Stimulated activated memory B cell treated with anti-CD40 and anti-IgM and Interleukin-4, amounts not matched to agents 10 μg/mL and 1 μg/mL and 100 μg/mL, for 72 hours (primary cell): ENCODE data around the gene BBX.
"Not testable (repeated sequence)": the region's sequence is repeated elsewhere in the genome, so short reads cannot be mapped to it uniquely, and the experiment has no call there.

Experiments used
- ATAC-seq: fragments of 150-1000 bp; cut with Tn5 transposase; 2 replicates; pipeline ENCODE4 v1.10.0; 2021
- H3K27ac Mint-ChIP-seq: one replicate; pipeline ENCODE4 v1.8.0; 2022; ENCODE audit warnings: mild to moderate bottlenecking, mixed read lengths
- H3K27me3 Mint-ChIP-seq: one replicate; pipeline ENCODE4 v1.8.0; 2022; ENCODE audit warnings: mixed read lengths
- H3K36me3 Mint-ChIP-seq: one replicate; pipeline ENCODE4 v1.8.0; 2022; ENCODE audit warnings: mixed read lengths
- H3K4me1 Mint-ChIP-seq: one replicate; pipeline ENCODE4 v1.8.0; 2022; ENCODE audit warnings: mixed read lengths
- H3K4me3 Mint-ChIP-seq: one replicate; pipeline ENCODE4 v1.8.0; 2022; ENCODE audit warnings: mild to moderate bottlenecking, moderate library complexity, mixed read lengths
- H3K9me3 Mint-ChIP-seq: one replicate; pipeline ENCODE4 v1.8.0; 2022; ENCODE audit warnings: mixed read lengths

The BBX gene

DNA sequence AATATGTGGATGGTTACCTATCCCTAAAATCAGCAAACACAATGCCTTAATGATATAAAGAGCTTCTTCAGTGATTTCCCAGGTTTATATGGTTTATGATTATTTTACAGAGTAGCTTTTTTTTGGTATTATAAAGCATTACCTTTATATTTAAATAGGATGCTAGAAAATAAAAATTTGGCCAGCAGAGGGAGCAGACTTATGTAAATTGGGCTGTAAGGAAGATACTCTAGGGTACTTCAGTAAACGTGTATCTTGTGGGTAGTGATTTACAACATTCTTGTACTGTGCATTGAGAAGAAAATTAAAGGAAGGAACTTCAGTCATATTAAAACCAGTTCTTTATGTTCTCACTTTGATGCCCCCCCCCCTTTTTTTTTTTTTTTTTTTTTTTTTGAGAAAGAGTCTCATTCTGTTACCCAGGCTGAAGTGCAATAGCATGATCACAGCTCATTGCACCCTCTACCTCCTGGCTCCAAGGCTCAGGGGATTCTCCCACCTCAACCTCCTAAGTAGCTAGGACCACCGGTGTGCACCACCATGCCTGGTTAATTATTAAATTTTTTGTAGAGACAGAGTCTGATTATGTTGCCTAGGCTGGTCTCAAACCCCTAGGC, 167.9 kb downstream of the BBX start:
- ATAC-seq, result peak; percentile 36

GRCh38 chr3:107691984-107692383, 169.2 kb downstream of the BBX start:
- not testable (repeated sequence) for H3K4me3 Mint-ChIP-seq, H3K27ac Mint-ChIP-seq, H3K36me3 Mint-ChIP-seq, ATAC-seq, H3K9me3 Mint-ChIP-seq, H3K4me1 Mint-ChIP-seq, H3K27me3 Mint-ChIP-seq

More for the DNA sequence above, 167.9 kb downstream of the BBX start:
- peaks cover 11% of the 10 kb centered on the region for H3K4me1 Mint-ChIP-seq
- H3K36me3 Mint-ChIP-seq, result no peaks in the 10 kb centered on the region
- no peak overlapping the region for H3K4me3 Mint-ChIP-seq
- H3K27me3 Mint-ChIP-seq, result no peaks in the 10 kb centered on the region
- H3K27ac Mint-ChIP-seq, result no peak overlapping the region
- H3K9me3 Mint-ChIP-seq, result no peaks in the 10 kb centered on the region

DNA sequence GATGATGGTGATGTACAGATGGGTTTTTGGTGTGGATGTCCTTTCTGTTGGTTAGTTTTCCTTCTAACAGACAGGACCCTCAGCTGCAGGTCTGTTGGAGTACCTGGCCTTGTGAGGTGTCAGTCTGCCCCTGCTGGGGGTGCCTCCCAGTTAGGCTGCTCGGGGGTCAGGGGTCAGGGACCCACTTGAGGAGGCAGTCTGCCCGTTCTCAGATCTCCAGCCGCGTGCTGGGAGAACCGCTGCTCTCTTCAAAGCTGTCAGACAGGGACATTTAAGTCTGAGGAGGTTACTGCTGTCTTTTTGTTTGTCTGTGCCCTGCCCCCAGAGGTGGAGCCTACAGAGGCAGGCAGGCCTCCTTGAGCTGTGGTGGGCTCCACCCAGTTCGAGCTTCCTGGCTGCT, 174.6 kb downstream of the BBX start:
- Mint-ChIP-seq H3K4me1 (peaks cover 33% of the 10 kb centered on the region), H3K4me3 (peak overlapping the region; percentile 77), H3K36me3 (peaks cover 12% of the 10 kb centered on the region)
- not testable (repeated sequence) for H3K9me3 Mint-ChIP-seq, H3K27me3 Mint-ChIP-seq, ATAC-seq, H3K27ac Mint-ChIP-seq

DNA sequence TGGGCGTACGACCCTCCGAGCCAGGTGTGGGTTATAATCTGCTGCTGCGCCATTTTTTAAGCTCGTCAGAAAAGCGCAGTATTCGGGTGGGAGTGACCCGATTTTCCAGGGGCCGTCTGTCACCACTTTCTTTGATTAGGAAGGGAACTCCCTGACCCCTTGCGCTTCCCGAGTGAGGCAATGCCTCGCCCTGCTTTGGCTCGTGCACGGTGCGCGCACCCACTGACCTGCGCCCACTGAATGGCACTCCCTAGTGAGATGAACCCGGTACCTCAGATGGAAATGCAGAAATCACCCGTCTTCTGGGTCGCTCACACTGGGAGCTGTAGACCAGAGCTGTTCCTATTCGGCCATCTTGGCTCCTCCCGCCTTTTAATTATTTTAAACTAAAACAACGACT, 175.1 kb downstream of the BBX start:
- not testable (repeated sequence) for H3K9me3 Mint-ChIP-seq, H3K27ac Mint-ChIP-seq, ATAC-seq, H3K27me3 Mint-ChIP-seq
- Mint-ChIP-seq H3K4me3 (peak overlapping the region; percentile 77), H3K36me3 (peaks cover 17% of the 10 kb centered on the region), H3K4me1 (peaks cover 38% of the 10 kb centered on the region)

- Mint-ChIP-seq H3K4me1 (peaks cover 57% of the 10 kb centered on the region), H3K27ac (no peak overlapping the region), H3K36me3 (peaks cover 22% of the 10 kb centered on the region), H3K9me3 (no peaks in the 10 kb centered on the region), H3K27me3 (no peaks in the 10 kb centered on the region), H3K4me3 (no peak overlapping the region)
- ATAC-seq, result no peak
These were observed 176.9 kb downstream of the BBX start for GRCh38 chr3:107699682-107700081.

- no peak overlapping the region for H3K4me3 Mint-ChIP-seq
- H3K9me3 Mint-ChIP-seq, result no peaks in the 10 kb centered on the region
- ATAC-seq, result no peak
- peaks cover 61% of the 10 kb centered on the region for H3K4me1 Mint-ChIP-seq
- H3K27ac Mint-ChIP-seq, result no peak overlapping the region
- H3K27me3 Mint-ChIP-seq, result no peaks in the 10 kb centered on the region
- peaks cover 26% of the 10 kb centered on the region for H3K36me3 Mint-ChIP-seq
These were observed 178.5 kb downstream of the BBX start for GRCh38 chr3:107701299-107701698.

DNA sequence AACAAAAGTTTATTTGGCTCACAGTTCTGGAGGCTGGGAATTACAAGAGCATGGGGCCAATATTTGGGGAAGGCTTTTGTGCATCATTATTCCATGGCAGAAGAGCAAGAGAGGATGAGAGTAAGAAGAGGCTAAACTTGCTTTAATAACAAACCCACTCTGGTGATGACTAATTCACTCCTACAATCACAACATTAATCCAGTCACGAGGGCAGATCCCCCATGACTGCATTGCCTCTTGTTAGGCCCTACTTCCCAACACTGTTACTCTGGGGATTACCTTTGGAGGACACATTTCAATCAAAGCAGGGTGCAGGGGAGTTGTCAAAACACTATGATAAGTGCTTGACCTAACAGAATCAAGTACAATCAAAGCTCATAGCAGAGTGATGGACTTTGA, 181.7 kb downstream of the BBX start:
- Mint-ChIP-seq H3K27me3 (no peaks in the 10 kb centered on the region), H3K4me3 (no peak overlapping the region), H3K36me3 (peaks cover 19% of the 10 kb centered on the region), H3K4me1 (peaks cover 50% of the 10 kb centered on the region), H3K9me3 (no peaks in the 10 kb centered on the region), H3K27ac (peak overlapping the region; percentile 47)
- ATAC-seq, result no peak

DNA sequence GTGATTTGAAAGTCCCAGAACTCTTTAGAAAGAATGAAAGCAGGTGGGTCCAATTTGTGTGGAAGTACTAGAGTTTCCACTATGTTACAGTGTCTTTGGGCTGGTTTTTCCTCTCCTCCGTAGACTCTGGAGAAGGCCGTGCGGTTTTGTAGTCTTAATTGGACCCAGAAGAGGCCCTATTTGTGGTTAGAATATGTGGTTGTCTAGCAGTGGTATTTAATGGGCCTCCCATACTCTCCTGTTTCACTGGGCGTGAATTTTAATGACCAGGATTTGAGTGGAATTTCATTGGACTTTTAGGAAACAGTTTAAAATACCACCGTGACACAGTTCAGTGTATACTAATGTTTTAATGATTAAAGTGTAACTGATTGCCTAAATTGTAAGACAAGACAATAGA, 182.3 kb downstream of the BBX start:
- peaks cover 44% of the 10 kb centered on the region for H3K4me1 Mint-ChIP-seq
- peaks cover 17% of the 10 kb centered on the region for H3K36me3 Mint-ChIP-seq
- no peaks in the 10 kb centered on the region for H3K9me3 Mint-ChIP-seq
- no peak for ATAC-seq
- H3K27me3 Mint-ChIP-seq, result no peaks in the 10 kb centered on the region
- no peak overlapping the region for H3K4me3 Mint-ChIP-seq
- H3K27ac Mint-ChIP-seq, result peak overlapping the region; percentile 47

DNA sequence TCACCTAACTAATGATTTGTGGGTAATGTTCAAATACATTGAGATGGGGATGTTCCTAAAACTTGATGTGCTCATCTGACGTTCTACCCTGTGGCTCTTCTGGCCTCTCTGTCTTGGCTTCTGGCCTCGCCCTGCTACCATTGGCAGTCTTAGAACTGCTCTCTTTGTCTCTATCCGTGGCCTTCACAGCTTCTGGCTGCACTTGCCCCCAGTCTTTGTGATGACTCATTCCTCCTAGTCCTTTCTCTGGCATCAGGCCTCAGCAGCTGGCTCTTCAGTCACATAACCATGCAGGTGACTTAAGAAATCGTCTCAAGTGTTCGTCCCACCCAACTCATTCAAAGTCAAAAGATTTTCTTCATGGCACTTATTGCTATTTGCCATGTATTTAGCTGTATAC, 188.1 kb downstream of the BBX start:
- peak overlapping the region; percentile 18 for H3K27ac Mint-ChIP-seq
- peaks cover 45% of the 10 kb centered on the region for H3K36me3 Mint-ChIP-seq
- H3K4me1 Mint-ChIP-seq, result peaks cover 24% of the 10 kb centered on the region
- no peaks in the 10 kb centered on the region for H3K9me3 Mint-ChIP-seq
- no peaks in the 10 kb centered on the region for H3K27me3 Mint-ChIP-seq
- H3K4me3 Mint-ChIP-seq, result no peak overlapping the region
- no peak for ATAC-seq

- Mint-ChIP-seq H3K36me3 (peaks cover 40% of the 10 kb centered on the region), H3K27ac (no peak overlapping the region)
- no peak for ATAC-seq
These were observed 194.0 kb downstream of the BBX start for GRCh38 chr3:107716734-107717133.

GRCh38 chr3:107718547-107718946, 195.8 kb downstream of the BBX start:
- peaks cover 24% of the 10 kb centered on the region for H3K4me1 Mint-ChIP-seq
- no peaks in the 10 kb centered on the region for H3K27me3 Mint-ChIP-seq
- no peak for ATAC-seq
- H3K36me3 Mint-ChIP-seq, result peaks cover 27% of the 10 kb centered on the region
- no peaks in the 10 kb centered on the region for H3K9me3 Mint-ChIP-seq
- no peak overlapping the region for H3K4me3 Mint-ChIP-seq
- no peak overlapping the region for H3K27ac Mint-ChIP-seq

More at GRCh38 chr3:107716734-107717133, 194.0 kb downstream of the BBX start:
- Mint-ChIP-seq H3K4me1 (peaks cover 37% of the 10 kb centered on the region), H3K27me3 (no peaks in the 10 kb centered on the region), H3K9me3 (no peaks in the 10 kb centered on the region), H3K4me3 (no peak overlapping the region)

DNA sequence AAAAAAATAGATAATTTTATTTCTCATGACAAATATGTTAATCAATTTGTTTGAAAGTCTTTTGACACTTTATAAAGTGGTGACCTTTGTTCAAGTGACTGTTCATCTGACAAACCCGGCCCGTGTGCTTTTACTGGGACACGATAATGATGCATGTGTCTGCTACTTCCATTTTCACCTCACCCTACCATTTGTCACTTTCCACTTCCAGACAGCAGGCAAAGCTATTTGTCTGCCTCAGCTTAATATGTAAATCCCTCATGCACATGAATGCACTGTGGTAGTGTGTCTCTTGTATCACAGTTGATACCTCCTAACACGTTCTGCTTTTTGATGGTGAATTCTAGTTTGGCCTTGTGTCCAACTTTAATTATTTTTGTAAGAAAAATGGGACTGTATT, 204.3 kb downstream of the BBX start:
- Mint-ChIP-seq H3K36me3 (peaks cover 40% of the 10 kb centered on the region), H3K4me3 (no peak overlapping the region), H3K27ac (no peak overlapping the region), H3K9me3 (no peaks in the 10 kb centered on the region), H3K4me1 (peaks cover 10% of the 10 kb centered on the region), H3K27me3 (no peaks in the 10 kb centered on the region)
- no peak for ATAC-seq

DNA sequence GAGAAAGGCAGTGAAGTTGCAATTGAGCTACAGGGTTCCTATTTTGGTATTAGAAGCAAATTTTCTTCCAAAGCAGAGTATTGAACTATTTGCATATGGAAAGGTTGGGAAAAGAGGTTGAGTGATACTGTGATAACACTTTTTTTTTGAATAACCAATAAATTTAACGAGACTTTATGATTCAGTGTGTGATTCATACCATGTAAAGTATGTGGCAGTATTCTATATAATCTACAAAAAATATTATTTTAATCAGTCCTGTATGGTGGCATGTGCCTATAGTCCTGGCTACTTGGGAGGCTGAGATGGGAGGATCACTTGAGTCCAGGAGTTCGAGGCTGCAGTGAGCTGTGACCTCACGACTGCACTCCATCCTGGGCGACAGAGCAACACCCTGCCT, 206.9 kb downstream of the BBX start:
- H3K27ac Mint-ChIP-seq, result no peak overlapping the region
- no peak for ATAC-seq
- no peaks in the 10 kb centered on the region for H3K9me3 Mint-ChIP-seq

GRCh38 chr3:107734317-107734716, 211.6 kb downstream of the BBX start:
- Mint-ChIP-seq H3K27ac (no peak overlapping the region), H3K4me1 (peaks cover 17% of the 10 kb centered on the region), H3K36me3 (peaks cover 40% of the 10 kb centered on the region), H3K4me3 (no peak overlapping the region), H3K9me3 (no peaks in the 10 kb centered on the region), H3K27me3 (no peaks in the 10 kb centered on the region)
- no peak for ATAC-seq

More for the DNA sequence above, 206.9 kb downstream of the BBX start:
- Mint-ChIP-seq H3K27me3 (no peaks in the 10 kb centered on the region), H3K4me3 (no peak overlapping the region), H3K4me1 (peaks cover 10% of the 10 kb centered on the region), H3K36me3 (peaks cover 43% of the 10 kb centered on the region)

DNA sequence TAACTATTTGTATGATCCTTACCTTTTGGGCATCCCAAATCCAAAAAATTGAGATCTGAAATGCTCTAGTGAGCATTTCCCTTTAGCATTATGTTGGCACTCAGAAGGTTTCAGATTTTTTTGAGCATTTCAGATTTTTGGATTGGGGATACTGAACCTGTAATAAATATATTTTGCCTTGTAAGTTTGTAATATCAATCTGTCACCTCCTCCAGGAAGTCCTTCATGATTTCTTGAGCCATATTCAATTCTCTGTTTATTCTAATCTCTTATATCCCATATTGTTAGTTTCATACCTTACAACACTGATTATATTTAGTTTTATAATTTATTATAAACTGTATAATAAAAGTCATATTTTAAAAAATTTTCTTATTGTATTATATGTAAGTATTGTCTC, 215.2 kb downstream of the BBX start:
- Mint-ChIP-seq H3K9me3 (no peaks in the 10 kb centered on the region), H3K27ac (no peak overlapping the region), H3K36me3 (peaks cover 26% of the 10 kb centered on the region), H3K4me3 (no peak overlapping the region), H3K27me3 (no peaks in the 10 kb centered on the region), H3K4me1 (peaks cover 33% of the 10 kb centered on the region)
- no peak for ATAC-seq

DNA sequence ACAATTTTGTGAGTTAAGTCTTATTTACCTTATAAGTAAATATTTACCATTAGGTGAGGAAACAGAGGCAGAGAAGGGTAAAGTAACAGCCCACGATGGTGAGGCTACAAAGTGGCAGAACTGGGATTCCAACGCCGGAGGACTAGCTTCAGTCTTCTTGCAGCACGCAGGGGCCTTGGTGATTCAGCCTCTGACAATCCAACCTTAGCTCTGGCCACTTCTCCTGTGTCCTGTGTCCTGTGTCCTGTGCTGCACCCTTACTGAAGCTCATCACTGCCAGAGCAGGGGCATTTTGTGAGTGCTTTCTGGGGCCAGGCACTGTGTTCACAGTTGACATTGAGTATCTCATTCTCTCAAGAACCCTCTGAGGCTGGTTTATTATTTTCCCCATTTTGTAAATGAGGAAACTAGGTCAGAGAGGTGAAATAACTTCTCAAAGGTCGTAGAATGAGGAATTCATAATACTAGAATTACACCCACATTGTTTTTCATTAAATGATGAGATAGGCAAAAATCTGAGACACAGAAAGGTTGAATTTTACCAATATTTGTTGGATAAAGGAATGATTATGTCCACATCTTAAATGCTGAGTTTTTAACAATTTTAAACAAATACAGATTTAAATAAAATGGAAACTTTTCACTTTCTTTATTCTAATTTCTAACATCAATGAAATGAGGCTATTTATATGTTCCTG, 215.9 kb downstream of the BBX start:
- ATAC-seq, result no peak
- Mint-ChIP-seq H3K27ac (peak overlapping the region; percentile 28), H3K4me1 (peaks cover 33% of the 10 kb centered on the region), H3K4me3 (no peak overlapping the region), H3K27me3 (no peaks in the 10 kb centered on the region), H3K9me3 (no peaks in the 10 kb centered on the region), H3K36me3 (peaks cover 19% of the 10 kb centered on the region)
